Stimulated activated CD4-positive, alpha-beta T cell treated with anti-CD3 and anti-CD28 coated beads, Interleukin-12 subunit alpha, Interleukin-12 subunit beta, amount 100 ng/mL, for 48 hours (primary cell): ENCODE measurements around the gene A4GNT.

Source experiments
- DNase-seq, 3 donors: peaks; one replicate each; pipeline ENCODE4 v3.0.0-alpha.2; 2020; ENCODE audit warnings: low read depth in 2 of 3, low spot score in 1 of 3

Gene A4GNT

DNA sequence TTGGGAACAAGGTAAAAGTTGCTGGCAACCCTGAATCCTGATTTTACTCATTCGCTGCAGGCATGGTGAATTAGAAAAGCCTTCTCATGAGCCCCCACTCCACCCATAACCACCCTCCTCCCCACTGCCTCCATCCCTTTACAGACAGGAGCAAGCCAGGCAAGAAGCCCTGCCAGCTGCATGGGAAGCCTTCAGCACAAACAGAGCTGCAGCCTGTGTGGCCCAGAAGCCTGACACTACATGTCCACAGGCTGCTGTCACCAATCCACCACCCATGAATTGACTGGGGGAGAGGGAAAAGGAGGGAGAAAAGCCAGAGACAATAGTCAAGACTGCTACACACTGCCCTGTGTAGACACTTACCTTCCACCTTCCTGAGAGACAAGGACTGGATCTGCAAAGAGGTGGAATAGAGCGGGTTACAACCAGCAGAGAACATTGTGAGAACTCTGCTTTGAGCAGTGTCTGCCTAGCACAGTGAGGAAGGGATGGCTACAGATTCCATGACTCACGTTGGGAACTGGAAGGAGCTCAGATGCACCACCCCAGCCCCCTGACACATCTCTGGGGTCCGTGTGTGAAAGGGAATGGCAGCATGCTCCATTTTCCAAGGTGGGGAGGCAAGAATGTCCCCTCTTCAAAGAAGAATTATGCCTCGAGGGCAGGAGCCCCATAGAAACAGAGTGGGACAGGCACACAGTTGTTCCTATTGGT, 50.7 kb downstream of the A4GNT start:
- no peak for DNase-seq

DNA sequence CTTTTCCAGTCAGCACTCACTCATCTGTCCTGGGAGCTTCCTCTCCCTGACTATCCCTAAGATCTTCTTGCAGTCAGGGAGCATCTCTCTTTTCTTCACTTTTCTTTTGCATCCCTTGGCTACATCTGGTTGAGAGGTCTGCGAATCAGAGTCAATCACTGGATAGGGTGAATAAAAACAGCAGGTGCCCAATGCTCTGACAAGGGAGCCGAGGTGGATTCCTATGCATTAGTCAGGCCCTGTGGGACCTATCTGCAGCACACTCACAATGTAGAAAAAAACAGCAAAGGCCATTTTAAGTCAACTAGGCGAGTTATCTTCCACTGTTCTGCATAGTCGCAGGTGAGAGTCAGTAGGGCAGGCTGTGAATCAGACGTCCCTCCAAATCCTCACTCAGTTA, 52.3 kb downstream of the A4GNT start:
- no peak for DNase-seq

DNA sequence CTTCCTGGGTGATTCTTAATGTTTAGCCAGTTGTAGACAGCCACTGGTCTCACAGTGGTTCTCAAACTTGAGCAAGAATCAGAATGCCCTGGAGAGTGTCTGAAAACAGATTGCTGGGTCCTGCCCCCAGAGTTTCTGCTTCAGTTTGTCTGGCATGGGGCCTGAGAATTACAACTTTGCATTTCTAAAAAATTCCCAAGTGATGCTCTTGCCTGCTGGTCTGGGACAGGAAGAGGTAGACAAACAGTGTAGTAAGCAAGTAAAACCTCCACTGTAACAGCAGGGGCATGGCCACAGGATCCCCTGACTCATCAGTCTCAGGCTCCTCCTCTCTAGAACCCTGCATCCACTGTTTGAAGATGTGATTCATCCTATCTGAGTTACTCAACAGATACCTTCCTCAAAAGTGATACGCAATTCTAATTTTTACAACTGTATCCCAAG, 53.3 kb downstream of the A4GNT start:
- no peak for DNase-seq

DNA sequence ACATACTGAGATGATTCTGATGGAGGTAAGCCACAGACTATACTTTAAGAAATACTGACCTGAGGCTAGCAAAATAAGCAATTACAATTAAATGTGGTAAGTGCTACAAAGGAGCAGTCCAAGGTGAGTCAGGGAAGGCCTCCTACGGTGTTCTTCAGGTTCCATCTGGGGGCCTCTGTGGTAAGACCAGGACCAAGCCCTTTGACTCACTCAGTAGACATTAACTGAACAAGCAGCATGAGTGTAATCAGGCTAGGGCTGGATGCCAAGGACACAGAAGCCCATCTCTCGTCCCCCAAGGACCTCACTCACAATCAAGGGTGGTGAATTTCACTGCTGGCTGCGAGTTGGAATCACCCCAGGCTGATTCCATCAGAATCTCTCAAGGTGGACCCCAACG, 54.1 kb downstream of the A4GNT start:
- no peak for DNase-seq
